IPS-NIHi7 (cell line): ENCODE results near the gene RAB11FIP5.
"Not testable (repeated sequence)": the region's sequence is repeated elsewhere in the genome, so short reads cannot be mapped to it uniquely, and the experiment has no call there.

Experiments
- DNase-seq: peaks from one replicate; pipeline ENCODE4 v3.0.0; 2012; ENCODE audit warnings: mixed read lengths; ENCODE audit errors: extremely low spot score

The RAB11FIP5 gene

GRCh38 chr2:73112913-73113854 is at the start of gene RAB11FIP5:
TSS of gene RAB11FIP5 (minus strand) at chr2:73112948. CDS start at chr2:73112777, 171 bp downstream.
- DNase-seq: peak; percentile 91

GRCh38 chr2:73156539-73157124 is 43.9 kb upstream of the RAB11FIP5 start:
- DNase-seq: peak; percentile 86

GRCh38 chr2:73142937-73143336 is 30.2 kb upstream of the RAB11FIP5 start:
- DNase-seq: no peak

GRCh38 chr2:73141896-73142295 is 29.1 kb upstream of the RAB11FIP5 start:
- no peak for DNase-seq

GRCh38 chr2:73135236-73135635 is 22.5 kb upstream of the RAB11FIP5 start:
- DNase-seq: no peak

- DNase-seq: no peak
Observed at GRCh38 chr2:73134471-73134870, 21.7 kb upstream of the RAB11FIP5 start.

GRCh38 chr2:73133566-73134197 is 20.9 kb upstream of the RAB11FIP5 start:
- no peak for DNase-seq

- DNase-seq: no peak
Observed at GRCh38 chr2:73131807-73132206, 19.1 kb upstream of the RAB11FIP5 start.

- no peak for DNase-seq
Observed at GRCh38 chr2:73130790-73131189, 18.0 kb upstream of the RAB11FIP5 start.

- DNase-seq: no peak
Observed at GRCh38 chr2:73128841-73129535, 16.2 kb upstream of the RAB11FIP5 start.

- no peak for DNase-seq
Observed at GRCh38 chr2:73122536-73122935, 9.8 kb upstream of the RAB11FIP5 start.

GRCh38 chr2:73119611-73120239 is 7.0 kb upstream of the RAB11FIP5 start:
- not testable (repeated sequence) for DNase-seq

- no peak for DNase-seq
Observed at GRCh38 chr2:73117441-73117840, 4.7 kb upstream of the RAB11FIP5 start.

- DNase-seq: no peak
Observed at GRCh38 chr2:73116182-73116960, 3.6 kb upstream of the RAB11FIP5 start.

- no peak for DNase-seq
Observed at GRCh38 chr2:73114273-73114867, 1.6 kb upstream of the RAB11FIP5 start.

GRCh38 chr2:73112026-73112912 is 479 bp downstream of the RAB11FIP5 start:
- DNase-seq: peak; percentile 43

GRCh38 chr2:73111073-73112025 is 1.4 kb downstream of the RAB11FIP5 start:
- peak; percentile 69 for DNase-seq
